CD4-positive, alpha-beta T cell treated with Interleukin-12 subunit alpha and Interleukin-12 subunit beta, for 1 hour (primary cell): Measurements from ENCODE around the gene ZNF222.

Source experiments
- DNase-seq: peaks from one replicate; pipeline ENCODE4 v3.0.0-alpha.2; 2020

The ZNF222 gene

GRCh38 chr19:44025217-44025936 lies at the start of gene ZNF222:
ZNF222 (plus strand) TSS chr19:44025379; CDS start chr19:44025437, 58 bp downstream.
- peak; percentile 84 for DNase-seq

DNA sequence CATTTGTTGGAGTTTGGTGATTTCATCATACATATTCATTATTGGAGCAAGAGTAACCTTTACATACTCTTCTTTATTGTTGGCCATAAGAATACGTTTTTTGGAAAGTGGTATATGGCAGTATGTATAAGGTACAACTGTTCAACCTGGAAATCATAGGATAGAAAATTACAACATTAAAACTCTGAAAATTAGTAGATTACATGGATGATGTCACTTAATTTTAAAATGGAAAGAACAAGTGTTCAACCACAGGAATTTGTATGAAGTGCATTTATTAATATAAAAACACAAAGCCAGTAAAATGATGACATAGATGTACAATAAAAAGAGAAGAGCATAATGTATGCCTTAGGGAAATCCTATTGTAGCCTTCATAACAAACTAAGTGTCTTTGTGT lies 48.4 kb upstream of the ZNF222 start:
- DNase-seq, result no peak

GRCh38 chr19:43983544-43983911 lies 41.7 kb upstream of the ZNF222 start:
- DNase-seq, result no peak

- DNase-seq, result peak; percentile 83
These were observed 41.1 kb upstream of the ZNF222 start, which contains the start of gene ZNF155 for GRCh38 chr19:43983912-43984686. ZNF155 (plus strand) TSS chr19:43984188; CDS start chr19:43988544, 4,356 bp downstream.

- no peak for DNase-seq
These were observed 40.5 kb upstream of the ZNF222 start for GRCh38 chr19:43984687-43985000.

- DNase-seq, result no peak
These were observed 27.4 kb upstream of the ZNF222 start for GRCh38 chr19:43997631-43998290.

- DNase-seq, result no peak
These were observed 23.0 kb upstream of the ZNF222 start for GRCh38 chr19:44002212-44002565.

DNA sequence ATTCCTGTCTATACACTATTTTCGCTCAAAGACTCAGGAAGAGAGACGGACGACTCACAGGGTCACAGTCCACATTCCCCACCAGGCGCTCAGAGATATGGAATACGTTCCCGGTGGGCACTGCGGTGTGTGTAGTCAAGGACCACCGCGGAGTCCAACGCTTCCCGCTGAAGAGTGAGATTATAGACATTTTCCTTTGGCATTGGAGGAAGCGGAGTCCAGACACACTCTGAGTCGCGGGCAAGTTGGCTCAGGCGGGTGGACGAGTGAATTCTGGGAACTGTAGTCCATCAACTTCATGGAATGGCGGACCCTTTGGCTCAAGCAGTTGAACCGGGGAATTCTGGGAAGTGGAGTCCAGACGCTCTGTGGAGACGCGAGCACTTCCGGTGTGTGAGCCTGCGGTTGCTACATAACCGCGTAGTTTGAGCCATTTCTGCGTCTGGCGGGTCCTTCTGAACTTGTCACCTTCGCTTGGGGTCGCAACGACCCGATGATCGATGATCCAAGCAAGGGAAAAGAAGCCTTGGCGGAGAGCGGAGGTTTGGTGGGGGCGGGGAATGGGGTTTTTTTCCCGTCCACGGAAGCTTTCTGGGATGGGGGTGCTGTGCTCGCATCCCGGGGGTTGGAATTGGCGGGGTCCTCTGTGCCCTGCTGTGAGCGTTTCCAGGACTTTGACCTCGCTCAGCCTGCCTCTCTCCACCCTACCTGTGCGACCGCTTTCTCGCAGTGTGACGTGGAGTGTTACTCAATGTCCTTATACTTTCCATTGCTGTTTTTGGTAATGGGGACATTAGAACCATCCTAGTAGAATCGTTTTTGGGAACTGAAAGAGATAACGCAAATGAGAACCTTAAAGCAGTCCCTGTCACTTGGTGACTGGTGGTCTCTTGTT lies 22.4 kb upstream of the ZNF222 start, which contains the start of gene ZNF230:
ZNF230 (plus strand) TSS at position 392 of the 895 bp plus-strand sequence. CDS start 4,122 bp downstream, outside the sequence.
- DNase-seq, result peak; percentile 91

GRCh38 chr19:44003461-44004009 lies 21.6 kb upstream of the ZNF222 start:
- peak; percentile 23 for DNase-seq

DNA sequence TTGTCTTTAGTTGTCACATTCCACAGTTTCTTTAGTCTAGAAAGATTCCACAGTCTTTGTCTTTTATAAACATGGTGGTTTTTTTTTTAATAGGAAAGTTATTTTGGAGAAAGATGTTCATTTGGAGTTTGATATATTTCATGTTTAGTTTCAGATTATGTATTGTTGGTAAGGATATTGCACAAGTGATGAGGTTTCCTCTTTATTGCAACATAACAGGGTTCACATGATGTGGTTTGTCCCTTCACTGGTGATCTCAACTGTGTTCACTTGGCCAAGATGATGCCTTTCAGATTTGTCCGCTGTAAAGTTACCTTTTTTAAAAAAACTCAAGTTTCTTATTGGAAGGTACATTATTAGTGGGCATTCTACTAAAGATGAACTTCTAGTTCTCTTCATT lies 19.2 kb upstream of the ZNF222 start:
- DNase-seq, result no peak

- no peak for DNase-seq
These were observed 17.7 kb upstream of the ZNF222 start for GRCh38 chr19:44007473-44007872.

DNA sequence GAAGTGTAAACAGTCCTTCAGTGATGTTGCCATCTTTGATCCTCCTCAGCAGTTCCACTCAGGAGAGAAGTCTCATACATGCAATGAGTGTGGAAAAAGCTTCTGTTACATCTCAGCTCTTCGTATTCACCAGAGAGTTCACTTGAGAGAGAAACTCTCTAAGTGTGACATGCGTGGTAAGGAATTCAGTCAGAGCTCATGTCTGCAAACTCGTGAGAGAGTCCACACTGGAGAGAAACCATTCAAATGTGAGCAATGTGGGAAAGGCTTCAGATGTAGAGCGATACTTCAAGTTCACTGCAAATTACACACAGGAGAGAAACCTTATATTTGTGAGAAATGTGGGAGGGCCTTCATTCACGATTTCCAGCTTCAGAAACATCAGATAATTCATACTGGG lies 14.7 kb upstream of the ZNF222 start:
- DNase-seq, result no peak

- no peak for DNase-seq
These were observed 5.7 kb upstream of the ZNF222 start for GRCh38 chr19:44019498-44019897.

- DNase-seq, result no peak
These were observed 4.0 kb upstream of the ZNF222 start for GRCh38 chr19:44021221-44021620.

- DNase-seq, result no peak
These were observed 321 bp upstream of the ZNF222 start for GRCh38 chr19:44024900-44025216.

GRCh38 chr19:44026622-44027021 lies 1.4 kb downstream of the ZNF222 start:
- no peak for DNase-seq

DNA sequence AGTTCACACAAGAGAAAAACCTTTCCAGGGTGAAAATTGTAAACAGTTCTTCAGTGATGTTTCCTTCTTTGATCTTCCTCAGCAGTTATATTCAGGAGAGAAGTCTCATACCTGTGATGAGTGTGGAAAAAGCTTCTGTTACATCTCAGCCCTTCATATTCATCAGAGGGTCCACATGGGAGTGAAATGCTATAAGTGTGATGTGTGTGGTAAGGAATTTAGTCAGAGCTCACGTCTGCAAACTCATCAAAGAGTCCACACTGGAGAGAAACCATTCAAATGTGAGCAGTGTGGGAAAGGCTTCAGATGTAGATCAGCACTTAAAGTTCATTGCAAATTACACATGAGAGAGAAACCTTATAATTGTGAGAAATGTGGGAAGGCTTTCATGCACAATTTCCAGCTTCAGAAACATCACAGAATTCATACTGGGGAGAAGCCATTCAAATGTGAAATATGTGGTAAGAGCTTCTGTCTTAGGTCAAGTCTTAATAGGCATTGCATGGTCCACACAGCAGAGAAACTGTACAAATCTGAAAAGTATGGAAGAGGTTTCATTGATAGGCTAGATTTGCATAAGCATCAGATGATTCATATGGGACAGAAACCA lies 6.9 kb downstream of the ZNF222 start:
- no peak for DNase-seq

DNA sequence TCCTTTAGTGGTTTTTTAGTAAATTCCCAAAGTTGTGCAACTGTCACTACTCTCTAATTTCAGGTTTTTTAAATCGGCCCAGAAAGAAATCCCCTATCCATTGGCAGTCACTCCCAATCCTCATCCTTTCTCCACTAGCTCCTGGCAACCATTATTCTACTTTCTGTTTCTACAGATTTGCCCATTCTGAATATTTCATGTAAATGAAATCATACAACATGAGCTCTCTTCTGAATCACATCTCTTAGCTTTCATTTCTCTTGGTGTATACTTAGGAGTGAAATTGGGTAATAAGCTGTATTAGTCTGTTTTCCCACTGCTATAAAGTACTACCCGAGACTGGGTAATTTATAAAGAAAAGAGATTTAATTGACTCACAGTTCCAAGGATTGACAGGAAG lies 17.0 kb downstream of the ZNF222 start:
- DNase-seq, result no peak

GRCh38 chr19:44050740-44051649 lies 25.8 kb downstream of the ZNF222 start:
- DNase-seq, result peak; percentile 20

GRCh38 chr19:44051650-44052402 lies 26.6 kb downstream of the ZNF222 start, which contains the start of gene ZNF223:
ZNF223 (plus strand) TSS chr19:44052036; CDS start chr19:44055177, 3,141 bp downstream.
- DNase-seq, result peak; percentile 71
